KMS-11 (cell line): ENCODE data around the gene SIM1.

ENCODE experiments used
- H2AFZ ChIP-seq: fragments of 200-600 bp; sonication (generic); 2 replicates; pipeline ENCODE4 v1.6.1; 2016; ENCODE audit warnings: antibody characterized with exemption, mixed run types, low read depth
- H3K27ac ChIP-seq: fragments of 200-600 bp; sonication (generic); 2 replicates; pipeline ENCODE4 v1.6.1; 2016; ENCODE audit warnings: mild to moderate bottlenecking, mixed run types
- H3K27me3 ChIP-seq: fragments of 200-600 bp; sonication (generic); 2 replicates; pipeline ENCODE4 v1.6.1; 2017; ENCODE audit warnings: mild to moderate bottlenecking, low read depth, mixed run types, moderate library complexity; ENCODE audit not compliant: insufficient read depth
- H3K36me3 ChIP-seq: fragments of 200-600 bp; sonication (generic); 2 replicates; pipeline ENCODE4 v1.6.1; 2017; ENCODE audit warnings: mild to moderate bottlenecking, mixed run types; ENCODE audit not compliant: insufficient read depth
- H3K4me1 ChIP-seq: fragments of 200-600 bp; sonication (generic); 2 replicates; pipeline ENCODE4 v1.6.1; 2016; ENCODE audit warnings: mild to moderate bottlenecking, low read depth, mixed run types; ENCODE audit not compliant: poor library complexity, severe bottlenecking
- H3K4me2 ChIP-seq: fragments of 200-600 bp; sonication (generic); 2 replicates; pipeline ENCODE4 v1.7.0; 2016; ENCODE audit warnings: mild to moderate bottlenecking, mixed run types
- H3K4me3 ChIP-seq: fragments of 200-600 bp; sonication (generic); IDR thresholded peaks from 2 replicates; pipeline ENCODE4 v1.6.1; 2017; ENCODE audit warnings: low read depth, low read length, mixed read lengths; ENCODE audit not compliant: insufficient read depth
- H3K79me2 ChIP-seq: fragments of 200-600 bp; sonication (generic); 2 replicates; pipeline ENCODE4 v1.6.1; 2016; ENCODE audit warnings: low read depth, mixed run types; ENCODE audit not compliant: insufficient read depth
- H3K9ac ChIP-seq: fragments of 200-600 bp; sonication (generic); 2 replicates; pipeline ENCODE4 v1.6.1; 2016; ENCODE audit warnings: mild to moderate bottlenecking, mixed run types
- H4K20me1 ChIP-seq: fragments of 200-600 bp; sonication (generic); 2 replicates; pipeline ENCODE4 v1.6.1; 2016; ENCODE audit warnings: mild to moderate bottlenecking, mixed run types; ENCODE audit not compliant: insufficient read depth
- TF ChIP-seq, protein P1 (sequence below): fragments of 200-600 bp; sonication (generic); conservative IDR thresholded peaks from 2 replicates; pipeline ENCODE4 v1.6.1; 2017; ENCODE audit warnings: low read depth, mild to moderate bottlenecking, antibody characterized with exemption, low read length, moderate library complexity, mixed read lengths

Gene SIM1

DNA sequence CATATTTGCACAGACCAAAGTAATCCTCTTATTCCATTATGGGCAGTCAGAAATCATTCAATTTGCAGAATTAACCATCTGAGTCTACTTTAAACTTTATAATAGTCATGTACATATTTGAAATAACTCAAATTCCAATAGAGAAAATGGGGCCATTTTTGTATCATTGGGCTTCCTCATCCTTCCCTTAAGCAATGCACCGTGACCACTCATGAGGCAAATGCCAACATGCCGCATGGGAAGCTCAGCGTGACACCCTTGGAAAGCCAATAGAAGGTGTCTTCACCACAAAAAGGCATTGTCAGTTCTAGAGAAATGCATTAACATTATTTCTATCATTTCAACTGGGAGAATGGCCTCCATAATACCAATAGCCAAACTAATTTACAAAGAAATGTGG is 38.5 kb downstream of the SIM1 start:
- Histone ChIP-seq H3K4me2 (no peak overlapping the region), H4K20me1 (no peaks in the 10 kb centered on the region), H3K27ac (no peak overlapping the region)

DNA sequence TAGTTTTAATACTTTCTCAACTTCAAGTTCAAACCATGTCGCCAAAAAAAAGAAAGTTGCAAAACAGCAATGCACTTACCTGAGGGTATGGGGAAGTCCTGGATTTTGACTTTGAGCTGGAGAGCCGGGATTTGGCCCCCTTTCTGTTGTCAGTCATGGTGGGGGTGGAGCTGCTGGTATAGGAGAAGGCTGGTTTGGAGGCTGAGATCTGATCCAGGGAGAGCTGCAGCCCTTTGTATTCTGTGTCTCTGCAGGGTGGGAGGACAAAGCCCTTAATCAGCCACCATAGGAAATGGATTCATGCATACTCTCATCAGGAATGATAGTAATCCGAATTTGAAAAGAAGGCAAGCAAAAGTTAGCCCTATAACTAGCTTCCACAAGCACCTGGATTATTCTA is 44.0 kb downstream of the SIM1 start:
- Histone ChIP-seq H4K20me1 (no peaks in the 10 kb centered on the region), H3K79me2 (no peaks in the 10 kb centered on the region), H3K27ac (no peak overlapping the region), H3K36me3 (no peaks in the 10 kb centered on the region), H3K4me2 (no peak overlapping the region), H3K4me3 (no peak overlapping the region), H3K27me3 (no peaks in the 10 kb centered on the region), H2AFZ (no peak overlapping the region), H3K9ac (no peak overlapping the region), H3K4me1 (no peaks in the 10 kb centered on the region)
- TF ChIP-seq, protein P1, sequence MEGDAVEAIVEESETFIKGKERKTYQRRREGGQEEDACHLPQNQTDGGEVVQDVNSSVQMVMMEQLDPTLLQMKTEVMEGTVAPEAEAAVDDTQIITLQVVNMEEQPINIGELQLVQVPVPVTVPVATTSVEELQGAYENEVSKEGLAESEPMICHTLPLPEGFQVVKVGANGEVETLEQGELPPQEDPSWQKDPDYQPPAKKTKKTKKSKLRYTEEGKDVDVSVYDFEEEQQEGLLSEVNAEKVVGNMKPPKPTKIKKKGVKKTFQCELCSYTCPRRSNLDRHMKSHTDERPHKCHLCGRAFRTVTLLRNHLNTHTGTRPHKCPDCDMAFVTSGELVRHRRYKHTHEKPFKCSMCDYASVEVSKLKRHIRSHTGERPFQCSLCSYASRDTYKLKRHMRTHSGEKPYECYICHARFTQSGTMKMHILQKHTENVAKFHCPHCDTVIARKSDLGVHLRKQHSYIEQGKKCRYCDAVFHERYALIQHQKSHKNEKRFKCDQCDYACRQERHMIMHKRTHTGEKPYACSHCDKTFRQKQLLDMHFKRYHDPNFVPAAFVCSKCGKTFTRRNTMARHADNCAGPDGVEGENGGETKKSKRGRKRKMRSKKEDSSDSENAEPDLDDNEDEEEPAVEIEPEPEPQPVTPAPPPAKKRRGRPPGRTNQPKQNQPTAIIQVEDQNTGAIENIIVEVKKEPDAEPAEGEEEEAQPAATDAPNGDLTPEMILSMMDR: no peak

More for the DNA sequence above, 38.5 kb downstream of the SIM1 start:
- Histone ChIP-seq H3K4me3 (no peak overlapping the region), H3K79me2 (no peaks in the 10 kb centered on the region), H3K4me1 (no peaks in the 10 kb centered on the region), H3K36me3 (no peaks in the 10 kb centered on the region), H3K27me3 (no peaks in the 10 kb centered on the region), H3K9ac (no peak overlapping the region), H2AFZ (no peak overlapping the region)
- TF ChIP-seq, protein P1: no peak

DNA sequence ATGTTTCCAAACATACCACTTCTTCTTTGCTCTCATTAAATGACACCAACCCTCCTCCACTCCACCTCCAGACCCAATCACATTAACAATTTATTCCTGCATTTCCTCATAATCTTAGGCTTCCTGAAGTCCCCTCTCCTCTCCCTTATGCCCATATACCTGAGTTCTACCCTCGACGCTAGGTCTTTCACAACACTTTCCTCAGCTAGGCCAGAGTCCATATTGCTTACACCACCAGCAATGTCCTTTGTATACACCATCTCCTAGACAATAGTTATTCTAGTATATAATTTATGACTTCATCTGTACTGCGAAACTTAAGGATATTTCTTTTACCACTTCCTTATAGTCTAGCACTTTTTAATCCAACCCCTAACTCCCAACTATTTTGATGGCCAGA is 47.7 kb downstream of the SIM1 start:
- H3K27ac ChIP-seq: no peak overlapping the region
- H3K79me2 ChIP-seq: no peaks in the 10 kb centered on the region
- H3K9ac ChIP-seq: no peak overlapping the region
- H2AFZ ChIP-seq: no peak overlapping the region
- H3K4me3 ChIP-seq: no peak overlapping the region
- no peak overlapping the region for H3K4me2 ChIP-seq
- H3K36me3 ChIP-seq: no peaks in the 10 kb centered on the region
- no peaks in the 10 kb centered on the region for H4K20me1 ChIP-seq
- no peaks in the 10 kb centered on the region for H3K27me3 ChIP-seq
- no peaks in the 10 kb centered on the region for H3K4me1 ChIP-seq
- TF ChIP-seq, protein P1: no peak

DNA sequence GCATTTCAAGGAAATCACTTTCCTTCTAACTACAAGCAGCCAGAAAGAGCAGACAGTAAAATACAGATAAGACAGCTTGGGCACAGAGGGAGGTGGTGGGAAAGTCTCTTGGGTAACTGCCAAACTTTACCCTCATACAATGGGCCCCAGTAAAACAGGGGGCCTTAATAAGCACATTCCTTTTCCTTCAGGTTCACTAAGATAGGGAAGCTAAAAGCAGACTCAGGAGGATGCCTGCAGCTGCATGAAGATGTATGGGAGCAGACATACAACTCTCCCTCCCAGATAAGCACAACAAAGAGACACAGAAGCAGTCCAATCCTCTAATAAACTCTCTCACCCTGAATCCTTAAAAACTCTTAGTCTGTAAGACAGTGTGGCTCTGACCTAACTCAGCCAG is 49.0 kb downstream of the SIM1 start:
- H2AFZ ChIP-seq: no peak overlapping the region

More for the DNA sequence above, 49.0 kb downstream of the SIM1 start:
- no peak overlapping the region for H3K9ac ChIP-seq
- no peaks in the 10 kb centered on the region for H4K20me1 ChIP-seq
- no peak overlapping the region for H3K4me2 ChIP-seq
- TF ChIP-seq, protein P1: no peak
- H3K36me3 ChIP-seq: no peaks in the 10 kb centered on the region
- H3K4me1 ChIP-seq: no peaks in the 10 kb centered on the region
- H3K79me2 ChIP-seq: no peaks in the 10 kb centered on the region
- no peaks in the 10 kb centered on the region for H3K27me3 ChIP-seq
- no peak overlapping the region for H3K4me3 ChIP-seq
- no peak overlapping the region for H3K27ac ChIP-seq
